GM21447 (cell line): ENCODE data around the gene CLEC4A.
"Not testable (repeated sequence)": the region's sequence is repeated elsewhere in the genome, so short reads cannot be mapped to it uniquely, and the experiment has no call there.

Source experiments
- ATAC-seq: cut with Tn5 transposase; IDR thresholded peaks from one replicate; pipeline ENCODE4 v1.9.1; 2021; ENCODE audit not compliant: unreplicated experiment

CLEC4A gene

GRCh38 chr12:8133636-8134397 is 10.4 kb downstream of the CLEC4A start:
- ATAC-seq = not testable (repeated sequence)

GRCh38 chr12:8134398-8134930 is 11.0 kb downstream of the CLEC4A start:
- ATAC-seq = not testable (repeated sequence)

DNA sequence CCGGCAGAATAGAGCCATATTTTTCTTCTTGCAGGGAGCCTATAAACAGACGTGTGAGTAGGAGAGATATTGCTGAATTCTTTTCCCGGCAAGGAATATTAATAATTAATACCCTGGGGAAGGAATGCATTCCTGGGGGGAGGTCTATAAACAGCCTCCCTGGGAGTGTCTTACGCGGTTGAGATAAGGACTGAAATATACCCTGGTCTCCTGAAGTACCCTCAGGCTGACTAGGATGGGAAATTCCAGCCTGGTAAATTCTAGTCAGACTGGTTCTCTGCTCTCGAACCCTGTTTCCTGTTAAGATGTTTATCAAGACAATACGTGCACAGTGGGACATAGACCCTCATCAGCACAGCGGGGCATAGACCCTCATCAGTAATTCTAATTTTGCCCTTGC is 18.2 kb downstream of the CLEC4A start:
- not testable (repeated sequence) for ATAC-seq

DNA sequence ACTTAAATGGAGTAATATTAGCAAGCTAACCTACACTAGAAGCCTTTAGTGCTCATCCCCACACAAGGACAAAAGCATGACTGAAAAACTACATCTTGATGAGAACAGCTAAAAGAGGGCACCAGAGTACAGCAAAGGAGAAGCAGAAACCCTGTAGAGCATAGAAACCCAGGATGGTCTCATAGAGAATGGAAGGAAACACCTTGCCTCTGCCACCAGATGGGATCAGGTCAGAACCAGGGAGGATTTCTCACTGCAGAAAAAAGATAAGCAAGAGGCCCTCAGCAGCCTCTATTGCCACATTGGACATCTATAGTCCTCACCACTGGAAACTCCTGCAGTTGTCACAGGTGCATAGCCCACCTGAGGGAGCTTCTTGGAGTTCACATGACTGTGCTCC is 19.8 kb downstream of the CLEC4A start:
- no peak for ATAC-seq

DNA sequence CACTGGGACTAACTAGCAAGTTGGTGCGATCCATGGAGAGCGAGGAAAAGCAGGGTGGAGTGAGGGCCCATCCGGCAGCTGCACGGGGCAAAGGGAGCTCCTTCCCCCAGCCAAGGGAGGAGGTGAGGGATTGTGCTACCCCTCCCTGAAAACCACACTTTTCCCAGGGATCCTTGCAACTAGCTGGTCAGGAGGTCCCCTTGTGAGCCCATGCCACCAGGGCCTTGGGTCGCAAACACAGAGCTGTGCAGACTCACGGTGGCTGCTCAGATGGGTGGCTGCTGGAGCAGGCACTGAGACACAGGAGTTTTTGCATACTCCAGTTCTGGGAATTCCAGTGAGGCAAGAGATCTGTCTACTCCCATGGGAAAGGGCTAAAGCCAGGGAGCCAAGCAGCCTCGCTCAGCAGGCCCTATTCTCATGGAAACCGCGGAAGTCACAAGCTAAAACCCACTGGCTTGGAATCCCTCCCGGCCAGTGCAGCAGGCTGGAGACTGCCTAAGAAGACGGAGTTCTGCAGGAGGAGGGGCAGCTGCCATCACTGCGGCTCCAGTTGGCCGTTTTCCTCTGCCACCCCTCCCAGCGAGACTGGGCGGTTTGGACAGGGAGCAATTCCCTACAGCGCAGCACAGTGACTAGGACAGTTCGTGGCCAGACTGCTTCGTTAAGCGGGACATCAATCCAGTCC is 22.5 kb downstream of the CLEC4A start:
- ATAC-seq = no peak

DNA sequence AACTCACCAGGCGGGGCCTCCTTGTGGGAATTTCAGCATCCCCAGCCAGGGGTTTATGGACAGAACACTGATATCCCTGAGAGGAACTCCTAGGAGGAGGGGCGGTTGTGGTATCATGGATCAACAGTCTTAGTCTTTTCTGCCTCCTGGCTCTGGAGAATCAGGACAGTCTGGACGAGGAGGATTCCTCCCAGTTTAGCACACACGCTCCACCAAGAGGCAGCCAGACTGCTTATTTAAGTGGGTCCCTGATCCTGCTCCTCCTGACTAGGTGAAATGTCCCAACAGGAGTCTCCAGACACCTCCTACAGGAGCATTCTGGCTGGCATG is 23.0 kb downstream of the CLEC4A start:
- ATAC-seq = no peak

GRCh38 chr12:8154526-8154925 is 31.1 kb downstream of the CLEC4A start:
- ATAC-seq = no peak

DNA sequence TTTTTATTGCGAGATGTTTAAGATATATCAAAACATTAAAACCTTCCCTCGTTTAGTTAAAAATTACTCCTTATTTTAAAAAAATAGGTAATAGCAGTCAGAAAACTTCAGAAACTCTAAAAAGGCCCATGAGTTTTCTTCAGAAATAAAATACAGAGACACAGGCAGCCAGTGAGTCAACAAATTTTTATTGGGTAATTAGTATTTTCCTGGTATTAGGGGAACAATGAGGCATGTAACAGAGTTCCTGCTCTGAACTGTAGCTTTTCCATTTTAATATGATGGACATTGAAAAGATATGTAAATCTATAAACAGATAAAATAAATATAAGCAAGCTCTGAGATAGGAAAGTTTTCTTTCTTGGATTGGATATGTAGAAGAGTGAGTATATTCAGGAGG is 33.0 kb downstream of the CLEC4A start:
- no peak for ATAC-seq

DNA sequence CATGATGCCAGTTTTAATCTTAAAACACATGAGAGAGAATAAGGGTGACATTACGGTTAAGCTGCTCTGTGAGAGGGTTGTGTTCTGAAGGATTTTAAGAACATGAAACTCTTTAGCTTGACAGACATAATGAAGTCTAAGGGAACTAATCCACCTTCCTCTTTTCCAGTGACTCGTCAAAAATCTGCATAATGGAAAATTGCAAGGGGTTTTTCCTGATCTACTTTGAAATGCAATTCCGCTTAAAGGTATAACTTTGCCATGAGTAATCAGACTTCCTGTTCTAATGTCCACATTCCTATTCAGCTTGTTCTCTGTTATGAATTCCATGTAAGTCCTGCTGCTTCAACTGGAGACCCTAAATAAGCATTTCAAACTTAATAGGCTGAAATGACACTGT is 33.4 kb downstream of the CLEC4A start, which contains the start of gene ZNF705A:
TSS of gene ZNF705A (plus strand) at position 171 of the 400 bp plus-strand sequence. CDS start 15,611 bp downstream, outside the sequence.
- no peak for ATAC-seq

GRCh38 chr12:8157484-8158198 is 34.2 kb downstream of the CLEC4A start:
- ATAC-seq = no peak

- not testable (repeated sequence) for ATAC-seq
Observed at GRCh38 chr12:8172911-8173310, 49.5 kb downstream of the CLEC4A start.

- not testable (repeated sequence) for ATAC-seq
Observed at GRCh38 chr12:8179989-8180585, 56.7 kb downstream of the CLEC4A start.

DNA sequence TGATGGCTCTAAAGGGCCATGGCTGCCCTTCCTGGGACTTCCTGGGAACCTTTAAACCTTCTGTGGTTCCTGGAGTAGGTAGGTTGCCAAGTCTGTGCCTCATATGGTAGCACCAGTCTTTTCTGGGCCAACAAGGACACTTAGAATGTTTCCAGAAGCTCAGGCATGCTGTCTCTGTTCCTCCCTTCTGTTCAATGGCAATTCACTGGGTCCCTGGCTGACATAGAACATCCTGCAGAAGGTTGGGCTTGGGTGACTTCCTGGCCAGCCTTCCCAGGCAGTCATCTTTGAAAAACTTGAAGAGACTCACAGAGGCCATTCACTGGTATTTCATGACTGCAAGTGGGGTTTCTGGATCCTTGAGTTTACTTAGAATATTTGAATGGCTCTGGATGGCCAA is 57.9 kb downstream of the CLEC4A start:
- ATAC-seq = not testable (repeated sequence)

DNA sequence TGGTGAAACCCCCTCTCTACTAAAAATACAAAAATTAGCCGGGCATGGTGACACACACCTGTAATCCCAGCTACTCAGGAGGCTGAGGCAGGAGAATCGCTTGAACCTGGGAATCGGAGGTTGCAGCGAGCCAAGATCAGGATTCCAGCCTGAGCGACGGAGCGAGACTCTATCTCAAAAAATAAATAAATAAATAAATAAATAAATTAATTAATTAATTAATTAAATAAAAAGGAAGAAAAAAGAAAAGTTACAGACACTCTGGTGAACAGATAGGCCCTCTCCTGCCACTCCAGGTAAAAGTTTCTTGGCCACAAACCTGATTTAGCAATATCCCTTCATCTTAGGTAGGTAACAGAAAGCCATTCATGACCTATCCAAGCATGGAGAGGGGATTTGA is 59.5 kb downstream of the CLEC4A start:
- not testable (repeated sequence) for ATAC-seq

DNA sequence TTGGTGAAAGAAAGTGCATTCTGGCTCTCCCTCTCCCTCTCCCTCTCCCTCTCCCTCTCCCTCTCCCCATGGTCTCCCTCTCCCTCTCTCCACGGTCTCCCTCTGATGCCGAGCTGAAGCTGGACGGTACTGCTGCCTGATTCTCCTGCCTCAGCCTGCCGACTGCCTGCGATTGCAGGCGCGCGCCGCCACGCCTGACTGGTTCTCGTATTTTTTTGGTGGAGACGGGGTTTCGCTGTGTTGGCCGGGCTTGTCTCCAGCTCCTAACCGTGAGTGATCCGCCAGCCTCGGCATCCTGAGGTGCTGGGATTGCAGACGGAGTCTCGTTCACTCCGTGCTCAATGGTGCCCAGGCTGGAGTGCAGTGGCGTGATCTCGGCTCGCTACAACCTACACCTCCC is 59.9 kb downstream of the CLEC4A start:
- not testable (repeated sequence) for ATAC-seq

GRCh38 chr12:8184206-8184605 is 60.8 kb downstream of the CLEC4A start:
- ATAC-seq = not testable (repeated sequence)

DNA sequence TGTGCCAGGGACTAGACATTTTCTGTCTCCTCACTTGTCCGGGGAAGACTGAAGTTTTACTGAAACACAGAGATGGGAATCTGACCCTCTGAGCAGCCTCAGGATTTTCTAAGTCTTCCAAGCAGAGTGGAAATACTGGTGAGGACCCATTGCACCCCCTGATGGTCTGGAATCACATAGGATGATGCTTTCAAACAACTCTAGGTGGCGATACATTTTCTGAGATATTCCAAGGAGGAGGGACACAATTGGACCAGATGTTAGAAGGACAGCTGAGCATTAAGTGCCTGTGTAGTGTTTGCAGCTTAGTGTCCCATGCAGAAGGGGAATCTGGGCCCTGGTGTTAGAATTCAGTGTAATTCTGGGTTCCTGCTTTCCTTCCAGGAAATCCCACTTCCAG is 64.7 kb downstream of the CLEC4A start:
- ATAC-seq = not testable (repeated sequence)
